Activated T-cell treated with anti-CD3 and anti-CD28 coated beads, Interleukin-2, amount 50 U/mL, for 4 hours (primary cell): ENCODE results near the gene HPSE2. TPM values are rescaled to one million over a fixed set of nuclear protein-coding genes. Genes with fewer than 3 reads are reported as not detected.

Source experiments
- ATAC-seq, 2 donors: fragments of 200-7000 bp; cut with Tn5 transposase; one replicate each; pipeline ENCODE4 v1.10.0; 2021
- DNase-seq: peaks from one replicate; pipeline ENCODE4 v3.0.0-alpha.2; 2020
- H3K27me3 Mint-ChIP-seq: one replicate; pipeline ENCODE4 v1.8.0; 2021; ENCODE audit warnings: low read depth, mixed read lengths
- H3K36me3 Mint-ChIP-seq: one replicate; pipeline ENCODE4 v1.8.0; 2022; ENCODE audit warnings: mixed read lengths; ENCODE audit not compliant: insufficient read depth
- H3K4me1 Mint-ChIP-seq: one replicate; pipeline ENCODE4 v1.8.0; 2021; ENCODE audit warnings: low read depth, mixed read lengths
- H3K4me3 Mint-ChIP-seq: one replicate; pipeline ENCODE4 v1.8.0; 2021; ENCODE audit warnings: mild to moderate bottlenecking, moderate library complexity, mixed read lengths
- H3K9me3 Mint-ChIP-seq: one replicate; pipeline ENCODE4 v1.8.0; 2021; ENCODE audit warnings: mixed read lengths
- total RNA-seq, 3 donors: library from RNA; stranded (reverse); gene quantifications; one replicate each; pipeline ENCODE4 v1.2.1, GENCODE V29; 2021

Gene HPSE2
- total RNA-seq, 3 donors from 2014 or later = not detected

DNA sequence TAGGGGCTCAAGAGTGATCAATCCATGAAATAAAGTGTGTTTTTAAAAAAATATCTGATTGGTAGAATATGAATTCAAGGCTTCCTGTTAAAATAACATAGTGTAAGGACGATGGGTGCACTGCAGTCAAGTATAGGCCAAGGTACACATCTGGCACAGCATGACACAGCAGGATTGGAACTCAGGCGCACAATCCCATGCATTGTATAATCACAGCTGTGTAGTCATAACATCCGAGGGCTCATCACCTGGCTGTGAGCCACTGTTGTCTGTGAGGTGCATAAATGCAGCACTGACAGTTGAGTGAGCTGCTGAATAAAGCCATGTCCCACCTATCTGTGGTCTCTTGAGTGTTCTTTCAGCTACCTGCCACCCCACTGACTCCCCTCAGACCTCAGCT is 646.6 kb downstream of the HPSE2 start:
- Mint-ChIP-seq H3K27me3 (peaks cover 5% of the 10 kb centered on the region), H3K9me3 (no peaks in the 10 kb centered on the region), H3K4me3 (no peak overlapping the region), H3K36me3 (no peaks in the 10 kb centered on the region), H3K4me1 (no peaks in the 10 kb centered on the region)
- no peak for ATAC-seq
- DNase-seq = no peak

DNA sequence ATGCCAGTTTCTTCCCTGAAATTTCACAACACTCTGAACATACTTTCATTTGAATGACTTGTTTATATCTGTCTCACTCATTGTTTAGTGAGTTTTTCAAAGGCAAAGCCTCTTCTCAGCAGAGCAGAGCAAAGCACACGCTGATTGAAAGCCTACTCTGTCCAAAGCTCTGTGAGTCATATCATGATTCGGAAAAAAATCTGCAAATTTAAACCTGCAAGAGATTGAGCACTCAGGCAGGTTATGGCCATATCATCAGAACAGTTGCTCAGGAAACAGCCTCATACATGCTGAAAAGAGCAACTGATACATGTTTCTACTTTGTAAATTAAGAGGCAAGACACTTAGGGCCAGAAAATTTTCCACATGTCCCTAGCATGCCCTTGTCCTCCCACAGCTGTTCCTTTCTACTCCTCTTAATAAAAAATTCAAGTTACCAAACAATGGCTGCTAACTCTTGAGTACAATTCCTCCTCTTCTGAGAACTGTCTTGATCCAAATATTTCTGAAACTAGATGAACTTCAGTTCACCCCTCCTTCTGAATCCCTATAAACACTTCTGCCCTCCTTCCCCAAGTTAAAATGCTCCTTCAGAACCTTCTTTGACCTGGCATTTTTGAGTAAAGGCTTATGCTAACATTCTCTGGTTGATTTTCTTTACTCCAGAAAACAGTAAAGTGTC is 648.4 kb downstream of the HPSE2 start:
- Mint-ChIP-seq H3K4me1 (no peaks in the 10 kb centered on the region), H3K36me3 (no peaks in the 10 kb centered on the region), H3K9me3 (no peaks in the 10 kb centered on the region), H3K27me3 (peaks cover 8% of the 10 kb centered on the region), H3K4me3 (no peak overlapping the region)
- ATAC-seq = no peak
- no peak for DNase-seq

GRCh38 chr10:98586096-98586495 is 649.6 kb downstream of the HPSE2 start:
- no peaks in the 10 kb centered on the region for H3K36me3 Mint-ChIP-seq

GRCh38 chr10:98582363-98582762 is 653.3 kb downstream of the HPSE2 start:
- H3K4me1 Mint-ChIP-seq = no peaks in the 10 kb centered on the region
- H3K4me3 Mint-ChIP-seq = no peak overlapping the region
- H3K36me3 Mint-ChIP-seq = no peaks in the 10 kb centered on the region
- no peak for ATAC-seq
- H3K9me3 Mint-ChIP-seq = no peaks in the 10 kb centered on the region
- DNase-seq = no peak
- peaks cover 10% of the 10 kb centered on the region for H3K27me3 Mint-ChIP-seq

More at GRCh38 chr10:98586096-98586495, 649.6 kb downstream of the HPSE2 start:
- DNase-seq = no peak
- no peaks in the 10 kb centered on the region for H3K9me3 Mint-ChIP-seq
- H3K4me3 Mint-ChIP-seq = no peak overlapping the region
- no peaks in the 10 kb centered on the region for H3K4me1 Mint-ChIP-seq
- ATAC-seq = no peak
- peaks cover 8% of the 10 kb centered on the region for H3K27me3 Mint-ChIP-seq

- H3K4me3 Mint-ChIP-seq = no peak overlapping the region
- DNase-seq = no peak
- no peaks in the 10 kb centered on the region for H3K36me3 Mint-ChIP-seq
- no peaks in the 10 kb centered on the region for H3K4me1 Mint-ChIP-seq
- ATAC-seq = no peak
- H3K9me3 Mint-ChIP-seq = no peaks in the 10 kb centered on the region
- peaks cover 2% of the 10 kb centered on the region for H3K27me3 Mint-ChIP-seq
Measured at GRCh38 chr10:98577578-98577977, 658.1 kb downstream of the HPSE2 start.

- H3K4me1 Mint-ChIP-seq = no peaks in the 10 kb centered on the region
- DNase-seq = no peak
- ATAC-seq = no peak
- H3K27me3 Mint-ChIP-seq = peaks cover 6% of the 10 kb centered on the region
- no peak overlapping the region for H3K4me3 Mint-ChIP-seq
- H3K9me3 Mint-ChIP-seq = no peaks in the 10 kb centered on the region
- H3K36me3 Mint-ChIP-seq = no peaks in the 10 kb centered on the region
Measured at GRCh38 chr10:98577168-98577567, 658.5 kb downstream of the HPSE2 start.

- Mint-ChIP-seq H3K9me3 (no peaks in the 10 kb centered on the region), H3K27me3 (peaks cover 6% of the 10 kb centered on the region), H3K4me1 (no peaks in the 10 kb centered on the region), H3K4me3 (no peak overlapping the region), H3K36me3 (no peaks in the 10 kb centered on the region)
- ATAC-seq = no peak
- no peak for DNase-seq
Measured at GRCh38 chr10:98576096-98576495, 659.6 kb downstream of the HPSE2 start.

GRCh38 chr10:98572594-98572993 is 663.1 kb downstream of the HPSE2 start:
- ATAC-seq (no peak), DNase-seq (no peak)
- Mint-ChIP-seq H3K27me3 (peaks cover 14% of the 10 kb centered on the region), H3K4me1 (no peaks in the 10 kb centered on the region), H3K4me3 (no peak overlapping the region), H3K9me3 (no peaks in the 10 kb centered on the region), H3K36me3 (no peaks in the 10 kb centered on the region)

- DNase-seq (no peak), ATAC-seq (no peak)
- peaks cover 16% of the 10 kb centered on the region for H3K27me3 Mint-ChIP-seq
- no peaks in the 10 kb centered on the region for H3K9me3 Mint-ChIP-seq
- H3K36me3 Mint-ChIP-seq = no peaks in the 10 kb centered on the region
- no peaks in the 10 kb centered on the region for H3K4me1 Mint-ChIP-seq
- H3K4me3 Mint-ChIP-seq = no peak overlapping the region
Measured at GRCh38 chr10:98570834-98571233, 664.8 kb downstream of the HPSE2 start.

DNA sequence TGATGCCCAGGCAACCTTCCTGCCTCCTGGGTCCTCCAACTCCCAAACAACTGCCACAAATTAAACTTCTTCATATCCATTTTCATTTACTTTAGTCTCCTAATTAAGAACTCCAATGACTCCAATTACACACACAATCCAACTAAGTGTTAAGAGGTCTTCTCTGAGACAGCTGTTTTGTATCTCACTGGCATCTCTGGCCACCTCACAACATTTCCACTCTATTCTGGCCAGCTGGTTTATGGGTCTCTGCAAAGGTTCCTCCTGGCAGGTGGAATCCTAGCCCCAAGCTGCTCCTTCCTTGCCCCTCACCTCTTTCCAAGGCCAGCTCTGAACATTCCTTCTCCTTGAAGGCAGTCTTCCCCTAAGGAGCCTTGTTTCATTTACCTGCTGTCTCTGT is 665.8 kb downstream of the HPSE2 start:
- H3K4me3 Mint-ChIP-seq = no peak overlapping the region
- H3K36me3 Mint-ChIP-seq = no peaks in the 10 kb centered on the region
- ATAC-seq (no peak), DNase-seq (no peak)
- peaks cover 16% of the 10 kb centered on the region for H3K27me3 Mint-ChIP-seq
- no peaks in the 10 kb centered on the region for H3K9me3 Mint-ChIP-seq
- H3K4me1 Mint-ChIP-seq = no peaks in the 10 kb centered on the region

- H3K4me3 Mint-ChIP-seq = no peak overlapping the region
- DNase-seq = no peak
- no peak for ATAC-seq
- no peaks in the 10 kb centered on the region for H3K4me1 Mint-ChIP-seq
- H3K27me3 Mint-ChIP-seq = peaks cover 16% of the 10 kb centered on the region
- H3K36me3 Mint-ChIP-seq = no peaks in the 10 kb centered on the region
- no peaks in the 10 kb centered on the region for H3K9me3 Mint-ChIP-seq
Measured at GRCh38 chr10:98568551-98568950, 667.1 kb downstream of the HPSE2 start.

DNA sequence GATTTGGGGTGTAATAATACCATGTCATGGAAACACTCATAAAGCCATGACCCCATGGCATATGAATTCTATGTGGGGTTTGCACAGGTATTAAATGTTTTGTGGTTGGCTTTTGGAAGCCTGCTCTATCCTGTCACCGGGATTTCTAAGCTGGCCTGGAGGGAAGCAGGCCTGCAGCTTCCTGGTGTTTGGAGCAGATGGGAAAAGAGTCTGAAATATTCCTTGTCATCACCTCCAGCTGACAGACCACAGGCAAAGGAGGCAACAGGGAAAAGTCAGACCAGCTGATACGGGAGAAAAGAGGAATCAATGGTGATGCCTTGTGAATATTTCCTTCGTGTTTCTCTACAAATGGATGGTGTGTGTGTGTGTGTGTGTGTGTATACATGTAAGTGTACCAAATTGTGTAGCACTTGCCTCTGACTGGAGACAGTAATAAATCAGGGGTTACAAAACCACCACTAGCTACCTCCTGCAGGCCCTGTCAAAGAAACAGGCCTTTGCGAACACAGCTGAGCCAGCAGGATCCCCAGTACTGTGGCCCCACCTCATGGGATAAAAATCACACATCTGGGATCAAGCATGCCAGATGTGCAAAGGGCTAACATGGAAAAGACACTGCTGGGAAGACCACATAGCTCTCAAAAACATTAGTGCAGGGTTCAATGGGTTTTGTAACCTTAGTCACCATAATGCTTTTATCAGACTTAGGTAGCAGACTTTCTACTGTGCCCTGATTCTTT is 668.1 kb downstream of the HPSE2 start:
- Mint-ChIP-seq H3K9me3 (no peaks in the 10 kb centered on the region), H3K4me1 (no peaks in the 10 kb centered on the region), H3K27me3 (peaks cover 15% of the 10 kb centered on the region), H3K4me3 (no peak overlapping the region), H3K36me3 (no peaks in the 10 kb centered on the region)
- DNase-seq (no peak), ATAC-seq (no peak)

DNA sequence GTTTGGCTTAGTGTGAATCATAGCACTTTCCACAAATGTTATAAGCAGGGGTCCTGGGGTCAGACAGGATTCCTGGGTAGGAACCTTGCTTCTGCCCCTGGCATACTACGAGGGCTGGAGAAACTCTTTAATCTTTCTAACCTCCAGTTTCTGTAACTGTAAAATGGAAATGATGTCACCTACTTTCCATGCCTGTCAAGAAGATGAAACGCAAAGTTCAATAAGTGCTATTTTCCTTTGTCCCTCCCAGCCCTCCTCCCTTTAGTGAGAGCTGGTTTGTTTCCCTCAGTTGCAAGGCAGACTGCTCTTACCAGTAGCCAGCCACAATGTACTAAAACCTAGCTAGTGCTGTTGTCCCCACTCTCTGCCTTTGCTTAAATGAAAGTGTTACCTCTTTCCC is 671.8 kb downstream of the HPSE2 start:
- no peaks in the 10 kb centered on the region for H3K36me3 Mint-ChIP-seq
- H3K9me3 Mint-ChIP-seq = no peaks in the 10 kb centered on the region
- peaks cover 4% of the 10 kb centered on the region for H3K27me3 Mint-ChIP-seq
- no peak for ATAC-seq
- H3K4me1 Mint-ChIP-seq = no peaks in the 10 kb centered on the region
- no peak for DNase-seq
- H3K4me3 Mint-ChIP-seq = no peak overlapping the region

GRCh38 chr10:98560565-98560964 is 675.1 kb downstream of the HPSE2 start:
- H3K36me3 Mint-ChIP-seq = no peaks in the 10 kb centered on the region
- ATAC-seq (no peak), DNase-seq (no peak)
- no peak overlapping the region for H3K4me3 Mint-ChIP-seq
- no peaks in the 10 kb centered on the region for H3K4me1 Mint-ChIP-seq
- no peaks in the 10 kb centered on the region for H3K9me3 Mint-ChIP-seq
- peaks cover 11% of the 10 kb centered on the region for H3K27me3 Mint-ChIP-seq

GRCh38 chr10:98556061-98556460 is 679.6 kb downstream of the HPSE2 start:
- no peaks in the 10 kb centered on the region for H3K4me1 Mint-ChIP-seq
- no peak overlapping the region for H3K4me3 Mint-ChIP-seq
- DNase-seq (no peak), ATAC-seq (no peak)
- no peaks in the 10 kb centered on the region for H3K9me3 Mint-ChIP-seq
- peaks cover 26% of the 10 kb centered on the region for H3K27me3 Mint-ChIP-seq
- no peaks in the 10 kb centered on the region for H3K36me3 Mint-ChIP-seq
